DLD1 (cell line): ENCODE results near the gene DIAPH3.

Experiments used
- in situ Hi-C: cut with HindIII; loops from 2 replicates; pipeline ENCODE4 v1.10.0; 2017; ENCODE audit warnings: low sequenced_read_pairs

Gene DIAPH3

DNA sequence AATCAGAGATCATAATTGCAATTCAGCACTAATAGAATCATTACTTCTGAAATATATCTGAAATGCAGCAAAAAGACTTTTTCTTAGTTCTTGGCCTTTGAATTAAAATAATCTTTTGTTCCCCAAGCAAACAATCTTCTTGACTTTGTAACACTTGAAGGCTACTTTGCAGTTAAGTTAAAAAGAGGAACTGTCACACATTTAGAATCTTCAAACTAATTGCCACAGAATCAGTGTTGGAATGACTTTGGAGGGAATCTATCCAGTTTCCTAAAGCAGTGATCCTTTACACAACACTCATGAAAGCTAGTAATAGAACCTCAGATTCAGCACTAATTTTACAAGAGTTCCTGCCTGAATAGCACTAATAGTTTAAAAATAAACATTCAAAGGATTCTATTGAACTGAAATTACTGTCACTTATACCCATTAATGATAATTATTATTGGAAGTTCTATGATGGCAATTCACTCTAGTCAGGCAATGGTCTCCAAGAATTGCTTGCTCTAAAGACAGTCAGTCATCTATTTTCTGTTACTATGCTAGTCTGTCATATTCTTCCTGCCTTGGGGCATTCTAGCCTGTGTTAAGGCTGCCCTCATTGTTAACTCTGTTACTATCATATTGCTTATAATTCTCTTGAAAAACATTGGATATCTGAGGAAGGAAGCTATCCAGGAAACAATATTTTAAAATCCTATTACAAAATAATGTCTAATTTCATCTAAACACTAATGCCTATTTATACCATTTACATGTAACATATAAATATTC is 362.4 kb downstream of the DIAPH3 start:
- in situ Hi-C loops: no loop called here

- in situ Hi-C loops: no loop called here
These were observed 370.6 kb downstream of the DIAPH3 start for GRCh38 chr13:59793107-59793506.

DNA sequence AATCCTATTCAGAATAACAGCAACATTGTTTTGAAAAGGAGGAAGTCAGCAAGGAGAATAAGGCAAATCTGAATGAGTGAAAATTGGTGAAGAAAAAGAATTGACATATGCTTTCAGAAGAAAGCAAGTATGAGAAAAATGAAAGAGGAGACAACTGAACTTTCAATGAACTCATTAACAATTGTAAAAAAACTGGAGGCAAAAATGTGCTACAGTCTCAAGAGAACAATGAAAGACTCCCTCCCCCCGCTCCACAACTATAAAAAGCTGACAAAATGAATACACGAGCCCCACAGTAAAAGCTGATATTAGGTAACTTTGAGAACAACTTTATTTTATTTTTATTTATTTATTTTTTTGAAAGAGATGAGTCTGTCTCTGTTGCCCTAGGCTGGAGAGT is 373.1 kb downstream of the DIAPH3 start:
- in situ Hi-C loops: no loop called here

GRCh38 chr13:59789558-59789957 is 374.2 kb downstream of the DIAPH3 start:
- in situ Hi-C loops: no loop called here

DNA sequence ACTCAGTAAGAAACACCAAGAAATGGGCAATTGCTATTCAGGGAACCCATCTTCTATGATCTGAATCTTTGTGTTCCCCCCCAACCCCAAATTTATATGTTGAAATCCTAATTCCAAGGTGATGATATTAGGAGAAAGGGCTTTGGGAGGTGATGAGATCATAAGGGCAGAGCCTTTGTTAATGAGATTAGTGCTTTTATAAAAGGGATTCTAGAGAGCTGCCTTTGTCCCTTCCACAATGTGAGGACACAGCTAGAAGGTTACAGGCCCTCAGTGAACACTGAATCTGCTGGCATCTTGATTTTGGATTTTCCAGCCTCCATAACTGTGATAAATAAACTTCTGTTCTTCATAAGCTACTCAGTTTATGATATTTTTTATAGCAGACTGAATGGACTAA is 376.0 kb downstream of the DIAPH3 start:
- in situ Hi-C loops: no loop called here

DNA sequence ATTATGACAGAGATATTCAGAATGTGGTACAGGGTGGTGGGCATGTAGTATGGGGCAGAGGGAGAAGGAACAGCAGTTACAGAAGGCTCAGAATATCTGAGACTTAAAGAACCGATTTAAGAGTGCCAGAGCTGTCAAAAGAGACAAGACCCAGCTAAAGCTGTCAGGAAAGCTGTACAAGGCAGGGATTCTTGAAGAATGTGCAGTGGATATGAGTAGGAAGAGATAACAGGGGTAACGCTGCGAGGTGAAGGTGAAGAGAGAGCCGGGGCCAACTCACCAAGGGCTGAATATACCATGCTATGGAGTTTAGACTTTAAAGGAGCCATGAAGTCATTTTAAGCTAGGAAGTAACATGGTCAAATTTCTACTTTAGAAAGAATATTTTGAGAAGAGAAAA is 381.0 kb downstream of the DIAPH3 start:
- in situ Hi-C loops: no loop called here

GRCh38 chr13:59780058-59780457 is 383.7 kb downstream of the DIAPH3 start:
- in situ Hi-C loops: no loop called here

DNA sequence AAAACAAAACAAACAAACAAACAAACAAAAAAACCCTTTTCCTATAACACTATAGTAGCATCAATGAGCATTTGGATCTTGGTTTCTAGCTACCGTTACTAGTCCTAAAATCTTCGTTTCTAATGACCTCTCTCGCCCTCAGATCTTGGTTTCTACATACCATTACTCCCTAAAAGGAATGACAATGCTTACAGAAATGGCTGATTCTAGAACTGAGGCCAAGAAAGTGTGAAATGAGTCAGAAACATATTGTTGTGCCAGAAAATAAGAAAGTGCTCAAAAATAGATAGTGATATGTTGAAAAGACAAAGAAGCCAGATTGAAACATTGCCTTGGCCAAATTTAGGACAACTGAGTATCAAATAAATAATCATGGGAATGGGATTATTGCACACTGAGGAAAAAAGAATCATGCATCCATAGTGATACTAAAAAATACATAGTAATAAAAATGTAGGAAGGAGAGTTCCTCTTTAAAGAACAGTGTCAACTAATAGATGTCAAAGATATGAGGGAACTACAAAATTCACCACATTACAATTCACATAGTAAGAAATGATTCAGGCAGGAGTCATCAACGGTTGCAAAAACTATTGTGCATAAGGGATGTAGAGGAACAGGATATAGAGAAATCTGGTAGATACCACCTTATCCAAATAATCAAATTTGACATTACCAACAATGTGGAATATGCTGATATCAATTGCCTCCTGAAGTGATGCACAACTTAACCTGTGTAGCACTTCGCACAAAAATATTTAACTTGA is 386.6 kb downstream of the DIAPH3 start:
- in situ Hi-C loops: no loop called here

GRCh38 chr13:59774491-59774971 is 389.2 kb downstream of the DIAPH3 start:
- in situ Hi-C loops: no loop called here

- in situ Hi-C loops: no loop called here
These were observed 392.5 kb downstream of the DIAPH3 start for GRCh38 chr13:59771272-59771671.

DNA sequence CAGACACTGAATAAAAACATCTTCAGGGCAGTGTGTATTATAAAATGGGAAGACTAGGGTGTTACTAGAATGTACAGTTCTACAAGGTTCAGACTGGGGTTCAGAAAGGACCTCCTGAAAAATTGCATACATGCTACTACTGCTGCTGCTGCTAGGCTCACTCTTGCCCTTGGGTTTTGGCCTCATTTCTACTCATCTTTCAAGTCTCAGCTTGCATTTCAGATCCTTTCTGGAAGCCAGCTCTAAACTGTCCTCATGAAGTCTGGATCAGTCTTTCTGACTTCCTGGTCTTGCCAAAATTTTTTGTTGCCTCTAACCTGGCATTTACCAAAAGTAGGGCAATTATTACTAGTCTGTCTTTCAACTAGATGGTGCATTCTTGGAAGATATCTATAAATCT is 393.3 kb downstream of the DIAPH3 start:
- in situ Hi-C loops: no loop called here

GRCh38 chr13:59766236-59766635 is 397.5 kb downstream of the DIAPH3 start:
- in situ Hi-C loops: no loop called here

DNA sequence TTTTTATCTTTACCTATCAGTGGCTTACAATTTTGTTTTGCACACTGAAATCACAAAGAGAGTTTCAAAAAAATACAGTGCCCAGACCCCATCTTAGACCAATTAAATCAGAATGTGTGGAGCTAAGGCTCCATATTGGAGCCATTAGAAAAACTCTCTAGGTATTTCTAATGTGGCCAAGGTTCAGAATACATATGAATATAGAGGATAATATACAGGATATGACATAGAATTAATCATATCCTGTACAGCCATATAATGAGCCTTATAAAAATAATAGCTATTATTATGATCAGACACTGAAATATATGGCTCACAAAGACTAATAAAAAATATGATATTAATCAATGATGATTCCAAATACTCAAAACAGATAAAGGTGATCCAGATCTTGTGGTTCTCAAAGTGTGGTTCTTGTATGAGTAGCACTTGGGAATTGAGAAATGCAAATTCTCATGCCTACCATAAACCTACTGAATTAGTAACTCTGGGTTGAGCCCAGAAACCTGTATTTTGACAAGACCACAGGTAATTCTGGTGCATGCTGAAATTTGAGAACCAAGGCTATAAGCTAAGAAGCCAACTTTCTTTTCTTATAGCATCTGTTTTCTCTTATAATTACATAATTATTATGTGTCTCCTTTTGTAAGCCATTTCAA is 408.0 kb downstream of the DIAPH3 start:
- in situ Hi-C loops: no loop called here

GRCh38 chr13:59754411-59754810 is 409.3 kb downstream of the DIAPH3 start:
- in situ Hi-C loops: no loop called here

- in situ Hi-C loops: no loop called here
These were observed 412.9 kb downstream of the DIAPH3 start for GRCh38 chr13:59750860-59751259.

GRCh38 chr13:59748046-59748445 is 415.7 kb downstream of the DIAPH3 start:
- in situ Hi-C loops: no loop called here

GRCh38 chr13:59747529-59747928 is 416.2 kb downstream of the DIAPH3 start:
- in situ Hi-C loops: no loop called here

DNA sequence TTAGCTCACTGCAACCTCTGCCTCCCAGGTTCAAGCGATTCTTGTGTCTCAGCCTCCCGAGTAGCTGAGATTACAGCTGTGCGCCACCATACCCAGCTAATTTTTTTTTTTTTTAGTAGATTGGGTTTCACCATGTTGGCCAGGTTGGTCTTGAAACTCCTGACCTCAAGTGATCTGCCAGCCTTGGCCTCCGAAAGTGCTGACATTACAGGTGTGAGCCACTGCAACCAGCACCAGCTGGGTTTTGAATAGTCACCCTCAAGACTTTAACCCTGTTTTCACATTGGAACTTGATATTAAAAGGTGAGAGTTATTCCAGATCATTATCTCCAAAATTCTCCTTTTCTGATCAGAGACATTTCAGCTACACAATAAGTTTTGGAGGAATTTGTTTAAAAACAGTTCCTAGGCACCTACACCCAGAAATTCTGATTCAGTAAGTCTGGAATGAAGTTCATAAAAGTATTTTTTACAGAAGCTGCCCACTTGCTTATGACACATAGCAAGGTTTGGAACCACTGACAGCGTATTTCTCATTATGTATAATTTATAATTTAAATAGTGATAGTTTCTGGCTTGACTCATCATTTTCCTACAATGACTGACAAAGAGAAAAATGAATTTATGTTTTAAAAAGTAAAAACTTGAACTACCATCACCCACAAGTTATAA is 417.3 kb downstream of the DIAPH3 start:
- in situ Hi-C loops: no loop called here

GRCh38 chr13:59745392-59745788 is 418.3 kb downstream of the DIAPH3 start:
- in situ Hi-C loops: no loop called here

- in situ Hi-C loops: no loop called here
These were observed 418.9 kb downstream of the DIAPH3 start for GRCh38 chr13:59744747-59745391.

GRCh38 chr13:59743195-59743594 is 420.5 kb downstream of the DIAPH3 start:
- in situ Hi-C loops: no loop called here
